ENCODE results near the gene COA4. TPM values are rescaled to one million over a fixed set of nuclear protein-coding genes. Genes with fewer than 3 reads are reported as not detected.
A peak's percentile ranks its signal among the peaks of the same experiment; 100 is the strongest.
"Not testable (repeated sequence)": the region's sequence is repeated elsewhere in the genome, so short reads cannot be mapped to it uniquely, and the experiment has no call there.

The COA4 gene
- total RNA-seq, 1 donor from 2014 or later: 41.6 TPM

GRCh38 chr11:73889536-73889935, 12.9 kb upstream of the COA4 start:
- peaks cover 70% of the 10 kb centered on the region for H3K36me3 ChIP-seq
- H3K27me3 ChIP-seq (ENCODE audit: low read depth): no peaks in the 10 kb centered on the region
- H3K9me3 ChIP-seq: no peaks in the 10 kb centered on the region
- intact Hi-C loops (cut with DNase I): no loop called here
- H3K4me1 ChIP-seq: no peaks in the 10 kb centered on the region
- TF ChIP-seq, protein P1, sequence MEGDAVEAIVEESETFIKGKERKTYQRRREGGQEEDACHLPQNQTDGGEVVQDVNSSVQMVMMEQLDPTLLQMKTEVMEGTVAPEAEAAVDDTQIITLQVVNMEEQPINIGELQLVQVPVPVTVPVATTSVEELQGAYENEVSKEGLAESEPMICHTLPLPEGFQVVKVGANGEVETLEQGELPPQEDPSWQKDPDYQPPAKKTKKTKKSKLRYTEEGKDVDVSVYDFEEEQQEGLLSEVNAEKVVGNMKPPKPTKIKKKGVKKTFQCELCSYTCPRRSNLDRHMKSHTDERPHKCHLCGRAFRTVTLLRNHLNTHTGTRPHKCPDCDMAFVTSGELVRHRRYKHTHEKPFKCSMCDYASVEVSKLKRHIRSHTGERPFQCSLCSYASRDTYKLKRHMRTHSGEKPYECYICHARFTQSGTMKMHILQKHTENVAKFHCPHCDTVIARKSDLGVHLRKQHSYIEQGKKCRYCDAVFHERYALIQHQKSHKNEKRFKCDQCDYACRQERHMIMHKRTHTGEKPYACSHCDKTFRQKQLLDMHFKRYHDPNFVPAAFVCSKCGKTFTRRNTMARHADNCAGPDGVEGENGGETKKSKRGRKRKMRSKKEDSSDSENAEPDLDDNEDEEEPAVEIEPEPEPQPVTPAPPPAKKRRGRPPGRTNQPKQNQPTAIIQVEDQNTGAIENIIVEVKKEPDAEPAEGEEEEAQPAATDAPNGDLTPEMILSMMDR (IDR thresholded peaks at IDR 0.05): no peak
- ATAC-seq (no peak), DNase-seq (no peak)
- no peak overlapping the region for H3K4me3 ChIP-seq
- no peak overlapping the region for H3K27ac ChIP-seq

DNA sequence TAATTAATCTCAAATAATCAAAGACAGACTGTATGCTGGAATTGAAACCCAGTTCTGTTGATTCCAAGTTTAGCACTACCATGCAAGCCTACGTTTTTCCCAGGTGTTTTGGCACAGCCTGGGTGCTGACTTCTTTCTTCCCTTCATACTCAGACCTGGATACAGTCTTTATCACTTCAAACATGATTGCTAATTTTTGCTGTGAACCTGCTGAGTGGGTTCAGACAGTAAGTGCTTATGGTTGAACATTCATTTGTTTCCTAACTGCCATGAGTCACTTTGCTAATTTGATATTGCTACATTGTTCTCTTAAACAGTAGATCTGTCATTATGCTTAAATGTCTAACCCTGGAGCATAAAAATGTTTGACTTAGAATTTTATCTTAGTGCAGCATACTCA, 12.4 kb upstream of the COA4 start:
- TF ChIP-seq, protein P1 (IDR thresholded peaks at IDR 0.05): no peak
- Histone ChIP-seq H3K4me3 (no peak overlapping the region), H3K36me3 (peaks cover 73% of the 10 kb centered on the region), H3K27me3 (ENCODE audit: low read depth) (no peaks in the 10 kb centered on the region), H3K27ac (no peak overlapping the region), H3K9me3 (no peaks in the 10 kb centered on the region), H3K4me1 (no peaks in the 10 kb centered on the region)
- DNase-seq (no peak), ATAC-seq (no peak)
- intact Hi-C loops (cut with DNase I): no loop called here

DNA sequence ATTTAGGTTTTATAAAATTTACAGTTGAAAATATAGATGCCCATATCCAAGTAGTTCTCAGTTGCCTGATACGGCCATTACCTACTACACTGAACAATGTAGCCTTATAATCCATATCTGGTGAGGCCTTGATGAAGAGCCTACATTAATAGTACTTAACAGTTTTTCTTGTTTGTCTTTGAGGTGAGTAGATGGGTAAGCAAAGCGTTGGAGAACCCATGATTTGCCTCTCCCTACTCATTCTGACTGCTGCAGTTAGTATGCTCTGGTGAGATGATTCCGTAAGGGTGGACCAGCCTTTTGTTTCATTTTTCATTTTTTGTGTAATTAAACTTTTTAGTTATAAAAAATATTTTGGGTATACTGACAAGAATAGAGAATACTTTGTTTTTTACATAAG, 11.6 kb upstream of the COA4 start:
- Histone ChIP-seq H3K4me1 (no peaks in the 10 kb centered on the region), H3K27me3 (ENCODE audit: low read depth) (no peaks in the 10 kb centered on the region), H3K9me3 (no peaks in the 10 kb centered on the region), H3K4me3 (no peak overlapping the region), H3K36me3 (peaks cover 73% of the 10 kb centered on the region), H3K27ac (no peak overlapping the region)
- intact Hi-C loops (cut with DNase I): no loop called here
- no peak for DNase-seq
- ATAC-seq: peak in 1 of 2 donors; percentile 44
- TF ChIP-seq, protein P1 (IDR thresholded peaks at IDR 0.05): no peak

DNA sequence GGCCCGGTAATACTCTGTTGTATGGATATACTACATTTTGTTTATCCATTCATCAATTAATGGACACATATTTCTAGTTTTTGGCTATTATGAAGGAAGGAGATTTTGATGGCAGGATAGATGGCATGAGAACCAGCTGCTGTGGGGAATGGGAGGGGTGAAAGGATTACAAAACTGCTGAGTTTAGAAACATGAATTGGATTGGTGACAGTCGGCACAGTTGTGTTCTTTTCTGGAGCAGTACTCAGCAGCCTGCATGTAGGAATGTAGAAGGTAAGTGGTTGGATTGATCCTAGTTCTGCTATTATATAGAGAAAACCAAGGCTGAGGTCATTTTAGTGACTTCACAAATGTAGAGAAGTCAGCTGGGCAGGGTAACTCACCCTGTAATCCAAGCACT, 7.2 kb upstream of the COA4 start:
- DNase-seq (no peak), ATAC-seq (no peak)
- Histone ChIP-seq H3K27me3 (ENCODE audit: low read depth) (no peaks in the 10 kb centered on the region), H3K4me1 (no peaks in the 10 kb centered on the region), H3K36me3 (peaks cover 35% of the 10 kb centered on the region), H3K9me3 (no peaks in the 10 kb centered on the region), H3K27ac (no peak overlapping the region), H3K4me3 (no peak overlapping the region)
- intact Hi-C loops (cut with DNase I): no loop called here
- TF ChIP-seq, protein P1 (IDR thresholded peaks at IDR 0.05): no peak

- intact Hi-C loops (cut with DNase I); DNase-seq; H3K4me3 ChIP-seq; H3K27me3 ChIP-seq (ENCODE audit: low read depth); H3K27ac ChIP-seq; ATAC-seq; H3K9me3 ChIP-seq: not testable (repeated sequence)
- Histone ChIP-seq H3K36me3 (peaks cover 17% of the 10 kb centered on the region), H3K4me1 (peaks cover 14% of the 10 kb centered on the region)
These were observed 3.8 kb upstream of the COA4 start for GRCh38 chr11:73880449-73880848.

GRCh38 chr11:73878771-73879170, 2.1 kb upstream of the COA4 start:
- Histone ChIP-seq H3K27ac (no peak overlapping the region), H3K9me3 (no peaks in the 10 kb centered on the region), H3K36me3 (peaks cover 21% of the 10 kb centered on the region), H3K4me3 (no peak overlapping the region), H3K27me3 (ENCODE audit: low read depth) (no peaks in the 10 kb centered on the region), H3K4me1 (peaks cover 23% of the 10 kb centered on the region)
- intact Hi-C loops (cut with DNase I): no loop called here
- ATAC-seq (no peak), DNase-seq (no peak)
- TF ChIP-seq, protein P1 (IDR thresholded peaks at IDR 0.05): no peak
